ENCODE data around the gene AGR2. TPM values are rescaled to one million over a fixed set of nuclear protein-coding genes. Genes with fewer than 3 reads are reported as not detected.
"Not testable (repeated sequence)": the region's sequence is repeated elsewhere in the genome, so short reads cannot be mapped to it uniquely, and the experiment has no call there.

Gene AGR2
- total RNA-seq, 4 donors from 2014 or later: 0.80 to 12.6 (median 6.9) TPM

- 93 to 98% methylated on average over 2 of the region's 2 CpGs for whole genome bisulfite sequencing, 2 donors
- intact Hi-C loops (cut with DNase I; ENCODE audit: low total_unique reads): no loop called here
- no peak for DNase-seq (ENCODE audit: low spot score in 2 of 2)
- TF ChIP-seq, protein P1, sequence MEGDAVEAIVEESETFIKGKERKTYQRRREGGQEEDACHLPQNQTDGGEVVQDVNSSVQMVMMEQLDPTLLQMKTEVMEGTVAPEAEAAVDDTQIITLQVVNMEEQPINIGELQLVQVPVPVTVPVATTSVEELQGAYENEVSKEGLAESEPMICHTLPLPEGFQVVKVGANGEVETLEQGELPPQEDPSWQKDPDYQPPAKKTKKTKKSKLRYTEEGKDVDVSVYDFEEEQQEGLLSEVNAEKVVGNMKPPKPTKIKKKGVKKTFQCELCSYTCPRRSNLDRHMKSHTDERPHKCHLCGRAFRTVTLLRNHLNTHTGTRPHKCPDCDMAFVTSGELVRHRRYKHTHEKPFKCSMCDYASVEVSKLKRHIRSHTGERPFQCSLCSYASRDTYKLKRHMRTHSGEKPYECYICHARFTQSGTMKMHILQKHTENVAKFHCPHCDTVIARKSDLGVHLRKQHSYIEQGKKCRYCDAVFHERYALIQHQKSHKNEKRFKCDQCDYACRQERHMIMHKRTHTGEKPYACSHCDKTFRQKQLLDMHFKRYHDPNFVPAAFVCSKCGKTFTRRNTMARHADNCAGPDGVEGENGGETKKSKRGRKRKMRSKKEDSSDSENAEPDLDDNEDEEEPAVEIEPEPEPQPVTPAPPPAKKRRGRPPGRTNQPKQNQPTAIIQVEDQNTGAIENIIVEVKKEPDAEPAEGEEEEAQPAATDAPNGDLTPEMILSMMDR (IDR thresholded peaks at IDR 0.05): no peak
- TF ChIP-seq POLR2A (IDR thresholded peaks at IDR 0.05): no peak
- no peak overlapping the region for H3K4me3 ChIP-seq (ENCODE audit: low read depth, poor library complexity, severe bottlenecking)
Measured at GRCh38 chr7:16773884-16774283, 30.9 kb downstream of the AGR2 start.

GRCh38 chr7:16773326-16773725, 31.5 kb downstream of the AGR2 start:
- WGBS, 2 donors: 53 to 64% methylated on average over 2 of the region's 2 CpGs
- intact Hi-C loops (cut with DNase I; ENCODE audit: low total_unique reads): no loop called here
- no peak for DNase-seq (ENCODE audit: low spot score in 2 of 2)

GRCh38 chr7:16770657-16771329, 34.0 kb downstream of the AGR2 start:
- WGBS, 2 donors: 45 to 49% methylated on average over 6 of the region's 6 CpGs
- H3K4me3 ChIP-seq (ENCODE audit: low read depth, poor library complexity, severe bottlenecking): no peak overlapping the region
- intact Hi-C loops (cut with DNase I; ENCODE audit: low total_unique reads): no loop called here
- TF ChIP-seq POLR2A (IDR thresholded peaks at IDR 0.05): no peak
- TF ChIP-seq, protein P1 (IDR thresholded peaks at IDR 0.05): no peak
- peak in 1 of 2 donors; percentile 23 for DNase-seq (ENCODE audit: low spot score in 2 of 2)

More at GRCh38 chr7:16773326-16773725, 31.5 kb downstream of the AGR2 start:
- no peak overlapping the region for H3K4me3 ChIP-seq (ENCODE audit: low read depth, poor library complexity, severe bottlenecking)
- TF ChIP-seq POLR2A (IDR thresholded peaks at IDR 0.05): no peak
- TF ChIP-seq, protein P1 (IDR thresholded peaks at IDR 0.05): no peak

- WGBS, 2 donors: 99% methylated on average over 3 of the region's 3 CpGs
- DNase-seq (ENCODE audit: low spot score in 2 of 2); H3K4me3 ChIP-seq (ENCODE audit: low read depth, poor library complexity, severe bottlenecking); intact Hi-C loops (cut with DNase I; ENCODE audit: low total_unique reads): not testable (repeated sequence)
Measured at GRCh38 chr7:16769994-16770393, 34.8 kb downstream of the AGR2 start.

DNA sequence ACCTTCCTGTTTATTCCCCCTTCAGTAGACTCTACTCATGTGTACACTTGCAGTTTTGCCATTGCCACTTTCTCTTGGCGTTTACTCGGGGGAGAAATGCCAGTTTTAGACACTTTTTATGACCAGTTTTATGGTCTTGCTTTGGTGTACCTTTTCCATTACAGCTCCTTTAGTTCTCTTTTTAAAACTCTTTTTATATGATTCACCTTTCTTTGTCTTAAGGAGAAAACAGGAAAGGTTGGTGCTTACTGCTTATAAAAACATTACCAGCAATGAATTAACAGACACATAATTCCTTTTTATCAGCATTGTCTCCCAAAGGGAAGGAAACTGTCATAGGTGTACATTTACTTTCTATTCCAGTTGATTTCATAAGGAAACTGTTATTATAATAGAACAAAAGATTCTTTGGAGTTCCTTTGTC, 39.4 kb downstream of the AGR2 start:
- WGBS, 2 donors: 38 to 66% methylated on average over 2 of the region's 2 CpGs
- intact Hi-C loops (cut with DNase I; ENCODE audit: low total_unique reads): no loop called here
- TF ChIP-seq, protein P1 (IDR thresholded peaks at IDR 0.05): no peak
- no peak for TF ChIP-seq POLR2A (IDR thresholded peaks at IDR 0.05)
- no peak for DNase-seq (ENCODE audit: low spot score in 2 of 2)
- H3K4me3 ChIP-seq (ENCODE audit: low read depth, poor library complexity, severe bottlenecking): no peak overlapping the region

DNA sequence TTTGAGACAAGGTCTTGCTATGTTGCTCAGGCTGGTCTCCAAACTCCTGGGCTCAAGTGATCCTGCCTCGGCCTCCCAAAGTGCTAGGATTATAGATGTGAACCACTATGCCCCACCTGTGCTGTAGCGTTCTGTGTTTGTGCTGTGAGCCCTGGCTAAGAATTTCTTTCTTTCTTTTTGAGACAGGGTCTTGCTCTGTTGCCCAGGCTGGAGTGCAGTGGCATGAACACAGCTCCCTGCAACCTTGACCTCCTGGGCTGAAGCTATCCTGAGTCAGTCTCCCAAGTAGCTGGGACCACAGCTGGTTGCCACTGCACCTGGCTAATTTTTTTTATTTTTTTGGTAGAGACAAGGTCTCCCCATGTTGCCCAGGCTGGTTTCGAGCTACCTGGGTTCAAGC, 39.9 kb downstream of the AGR2 start:
- TF ChIP-seq POLR2A (IDR thresholded peaks at IDR 0.05): no peak
- TF ChIP-seq, protein P1 (IDR thresholded peaks at IDR 0.05): no peak

More for the DNA sequence above, 39.9 kb downstream of the AGR2 start:
- intact Hi-C loops (cut with DNase I; ENCODE audit: low total_unique reads): no loop called here
- DNase-seq (ENCODE audit: low spot score in 2 of 2): no peak
- no peak overlapping the region for H3K4me3 ChIP-seq (ENCODE audit: low read depth, poor library complexity, severe bottlenecking)
- WGBS, 2 donors: 83 to 91% methylated on average over 3 of the region's 3 CpGs

Measured in lower leg skin (tissue), 4 donors.